Ecto neural progenitor cell (in vitro differentiated cells): ENCODE data around the gene MTRFR.
"Not testable (repeated sequence)": the region's sequence is repeated elsewhere in the genome, so short reads cannot be mapped to it uniquely, and the experiment has no call there.

Source experiments
- DNase-seq: peaks from one replicate; pipeline ENCODE4 v3.0.0-alpha.2; 2018; ENCODE audit warnings: low spot score

Gene MTRFR

DNA sequence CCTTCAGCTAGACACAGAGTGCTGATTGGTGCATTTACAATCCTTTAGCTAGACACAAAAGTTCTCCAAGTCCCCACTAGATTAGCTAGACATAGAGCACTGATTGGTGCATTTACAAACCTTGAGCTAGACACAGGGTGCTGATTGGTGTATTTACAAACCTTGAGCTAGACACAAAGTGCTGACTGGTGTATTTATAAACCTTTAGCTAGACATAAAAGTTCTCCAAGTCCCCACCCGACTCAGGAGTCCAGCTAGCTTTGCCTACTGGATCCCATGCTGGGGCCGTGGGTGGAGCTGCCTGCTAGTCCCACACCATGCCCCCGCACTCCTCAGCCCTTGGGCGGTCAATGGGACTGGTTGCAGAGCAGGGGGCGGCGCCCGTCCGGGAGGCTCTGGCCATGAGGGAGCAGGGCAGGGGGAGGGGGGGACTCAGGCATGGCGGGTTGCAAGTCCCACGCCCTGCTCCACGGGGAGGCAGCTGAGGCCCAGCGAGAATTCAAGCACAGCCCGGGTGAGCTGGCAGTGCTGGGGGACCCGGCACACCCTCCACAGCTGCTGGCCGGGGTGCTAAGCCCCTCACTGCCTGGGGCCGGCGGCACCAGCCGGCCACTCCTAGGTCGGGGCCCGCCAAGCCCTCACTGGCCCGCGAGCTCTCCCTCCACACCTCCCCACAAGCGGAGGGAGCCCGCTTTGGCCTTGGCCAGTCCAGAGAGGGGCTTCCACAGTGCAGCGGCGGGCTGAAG, 15.9 kb downstream of the MTRFR start:
- not testable (repeated sequence) for DNase-seq

DNA sequence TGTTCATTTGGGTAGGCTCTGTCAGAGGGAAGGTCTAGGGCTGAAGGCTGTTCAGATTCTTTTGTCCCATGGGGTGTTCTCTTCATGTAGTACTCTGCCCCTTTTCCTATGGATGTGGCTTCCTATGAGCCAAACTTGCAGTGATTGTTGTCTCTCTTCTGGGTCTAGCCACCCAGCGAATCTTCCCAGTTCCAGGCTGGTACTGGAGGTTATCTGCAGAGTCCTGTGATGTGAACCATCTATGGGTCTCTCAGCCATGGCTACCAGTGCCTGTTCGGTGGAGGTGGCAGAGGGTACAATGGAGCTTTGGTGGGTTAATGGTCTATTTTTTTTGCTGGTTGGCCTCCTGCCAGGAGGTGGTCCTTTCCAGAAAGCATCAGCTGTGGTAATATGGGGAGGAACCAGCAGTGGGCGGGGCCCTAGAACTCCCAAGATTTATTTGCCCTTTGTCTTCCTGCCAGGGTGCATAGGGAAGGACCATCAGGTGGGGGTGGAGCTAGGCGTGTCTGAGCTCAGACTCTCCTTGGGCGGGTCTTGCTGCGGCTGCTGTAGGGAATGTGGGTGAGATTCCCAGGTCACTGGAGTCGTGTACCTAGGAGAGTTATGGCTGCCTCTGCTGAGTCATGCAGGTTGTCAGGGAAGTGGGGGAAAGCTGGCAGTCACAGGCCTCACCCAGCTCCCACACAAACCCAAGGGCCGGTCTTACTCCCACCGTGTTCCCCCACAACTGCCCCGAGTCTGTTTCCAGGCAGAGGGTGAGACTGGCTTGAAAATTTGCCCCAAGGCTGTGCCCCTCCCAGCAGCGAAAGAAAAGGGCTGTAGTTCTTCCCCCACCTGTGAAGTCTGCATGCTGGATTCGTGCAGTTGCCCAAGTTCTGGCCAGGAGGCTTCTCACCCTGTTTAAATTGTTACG, 17.5 kb downstream of the MTRFR start:
- DNase-seq, result no peak

DNA sequence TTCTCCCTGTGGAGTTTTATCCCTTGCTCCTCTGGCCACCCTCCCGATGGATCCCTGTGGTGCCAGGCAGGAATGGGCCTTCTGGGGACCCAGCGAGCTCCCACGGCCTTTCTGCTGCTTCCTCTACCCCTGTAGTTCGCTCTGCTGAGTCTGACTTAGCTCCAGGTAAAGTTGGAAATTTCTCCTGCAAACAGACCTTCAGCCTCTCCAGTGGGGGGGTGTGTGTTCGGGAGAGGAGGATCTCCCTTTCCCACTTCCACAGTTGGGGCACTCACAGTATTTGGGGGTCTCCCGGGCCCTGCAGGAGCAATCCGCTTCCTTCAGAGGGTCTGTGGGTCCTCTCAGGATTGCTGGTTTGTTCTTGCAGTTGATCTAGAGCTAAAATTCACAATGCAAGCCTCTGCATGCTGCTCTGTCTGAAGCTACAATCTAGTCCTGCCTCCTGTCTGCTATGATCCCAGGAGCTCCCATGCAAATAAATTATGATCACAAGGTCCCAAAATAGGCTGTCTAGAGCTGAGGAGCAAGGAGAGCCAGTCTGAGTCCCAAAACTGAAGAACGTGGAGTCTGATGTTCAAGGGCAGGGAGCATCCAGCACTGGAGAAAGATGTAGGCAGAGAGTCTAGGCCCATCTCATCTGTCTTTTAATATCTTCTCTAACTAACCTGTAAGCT, 18.3 kb downstream of the MTRFR start:
- no peak for DNase-seq

DNA sequence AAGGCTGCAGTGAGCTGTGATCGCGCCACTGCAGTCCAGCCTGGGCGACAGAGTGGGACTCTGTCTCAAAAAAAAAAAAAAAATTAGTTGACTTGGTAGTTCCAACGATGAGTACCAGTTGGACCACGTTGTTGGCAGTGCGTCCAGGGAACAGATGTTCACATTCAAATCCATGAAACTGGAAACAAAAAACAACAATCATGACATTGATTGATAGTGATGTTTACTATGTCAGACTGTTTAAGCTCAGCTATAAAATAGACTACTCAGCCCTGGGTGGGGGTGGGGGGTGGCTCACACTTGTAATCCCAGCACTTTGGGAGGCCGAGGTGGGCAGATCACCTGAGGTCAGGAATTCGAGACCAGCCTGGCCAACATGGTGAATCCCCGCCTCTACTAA, 19.1 kb downstream of the MTRFR start:
- DNase-seq, result not testable (repeated sequence)

DNA sequence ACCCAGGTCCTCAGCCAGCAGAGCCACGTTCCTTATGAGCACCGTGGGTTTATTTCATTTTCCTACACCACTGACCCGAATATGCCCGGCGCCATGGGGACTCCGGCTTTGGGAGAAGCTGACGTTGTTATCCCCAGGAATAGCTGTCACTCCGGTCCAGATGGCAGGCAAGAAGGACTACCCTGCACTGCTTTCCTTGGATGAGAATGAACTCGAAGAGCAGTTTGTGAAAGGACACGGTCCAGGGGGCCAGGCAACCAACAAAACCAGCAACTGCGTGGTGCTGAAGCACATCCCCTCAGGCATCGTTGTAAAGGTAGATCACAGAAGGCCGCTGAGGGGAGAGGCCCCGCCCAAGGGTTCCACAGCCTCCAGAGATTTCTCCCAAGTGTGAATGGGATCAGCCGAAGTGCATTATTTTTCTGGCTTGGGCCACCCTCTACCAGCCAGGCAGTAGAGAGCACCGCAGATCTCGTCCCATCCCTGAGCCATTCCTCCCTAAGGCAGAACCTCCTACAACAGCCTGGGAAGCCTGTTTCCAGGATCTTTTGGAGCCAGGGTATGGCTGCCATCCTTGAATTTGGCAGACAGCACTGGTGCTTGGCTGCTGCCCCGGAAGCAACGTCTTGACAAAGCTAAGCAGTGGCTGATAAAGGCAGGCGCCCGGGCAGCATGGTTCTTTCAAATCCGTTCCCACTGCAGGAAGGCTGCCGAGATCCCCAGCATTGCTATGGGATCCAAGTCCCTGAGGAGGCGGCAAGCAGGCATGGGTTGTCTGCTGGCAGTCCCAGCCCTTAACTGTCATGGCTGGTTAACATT, 20.6 kb downstream of the MTRFR start:
- no peak for DNase-seq

DNA sequence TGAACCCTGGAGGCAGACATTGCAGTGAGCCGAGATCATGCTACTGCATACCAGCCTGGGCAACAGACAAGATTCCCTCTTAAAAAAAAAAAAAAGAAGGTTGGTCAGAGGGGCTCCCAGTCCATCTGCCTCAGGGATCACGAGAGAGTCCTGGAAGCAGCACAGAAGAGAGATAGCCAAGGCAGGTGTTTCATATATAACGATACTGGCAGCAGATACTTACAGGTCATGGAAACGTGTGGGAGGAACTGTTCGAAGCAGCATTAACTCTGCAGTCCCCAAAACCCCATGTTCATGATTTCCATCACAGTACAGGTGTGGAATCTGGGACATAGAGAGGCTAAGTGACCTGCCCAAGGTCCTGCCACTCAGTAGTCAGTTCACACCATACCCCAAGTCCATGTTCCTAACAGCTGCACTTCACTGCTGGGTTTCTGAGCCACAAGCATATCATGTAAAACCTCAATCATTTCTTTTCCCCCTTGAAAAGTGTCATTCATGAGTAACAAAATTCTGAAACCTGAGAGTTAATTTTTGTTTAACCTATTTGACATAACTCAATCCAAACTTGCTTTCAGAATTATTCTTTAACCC, 21.7 kb downstream of the MTRFR start:
- DNase-seq, result no peak

DNA sequence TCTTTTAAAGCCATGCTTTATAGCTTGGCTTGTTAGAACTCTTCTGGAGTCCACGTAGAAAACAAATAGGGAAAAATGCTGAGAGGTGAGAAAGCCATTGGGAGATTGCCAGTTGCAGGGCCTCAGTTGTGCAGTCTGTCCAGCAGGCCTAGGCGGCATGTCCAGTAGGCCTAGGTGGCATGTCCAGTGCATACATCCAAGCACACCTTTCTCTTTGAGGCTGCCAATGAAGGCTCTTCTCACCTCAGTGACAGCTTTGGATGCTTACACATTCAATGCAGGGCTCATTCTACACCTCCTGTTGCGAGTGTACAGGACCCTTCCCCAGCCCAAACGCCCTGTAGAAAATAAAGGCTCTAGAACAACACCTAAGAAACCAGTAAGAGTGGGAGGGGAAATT, 25.4 kb downstream of the MTRFR start:
- no peak for DNase-seq

DNA sequence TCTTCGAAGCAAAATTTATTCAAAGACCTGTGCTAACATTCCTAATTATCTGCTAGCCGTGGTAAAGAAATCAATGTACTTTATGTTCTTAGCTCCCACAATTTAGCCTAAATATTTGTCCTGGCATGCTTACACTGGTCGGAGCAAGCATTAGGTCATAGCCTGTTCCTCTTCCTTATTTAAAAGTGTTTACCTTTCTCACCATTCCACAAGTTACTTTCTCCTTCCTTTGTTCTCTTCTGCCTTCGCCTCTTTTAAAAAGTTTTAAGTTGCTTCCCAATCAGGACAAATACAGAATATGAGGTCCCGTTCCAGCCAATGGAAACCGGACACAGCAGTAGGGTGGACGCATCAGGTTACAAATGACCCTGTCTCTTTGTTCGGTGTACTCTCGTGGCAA, 26.8 kb downstream of the MTRFR start:
- no peak for DNase-seq

DNA sequence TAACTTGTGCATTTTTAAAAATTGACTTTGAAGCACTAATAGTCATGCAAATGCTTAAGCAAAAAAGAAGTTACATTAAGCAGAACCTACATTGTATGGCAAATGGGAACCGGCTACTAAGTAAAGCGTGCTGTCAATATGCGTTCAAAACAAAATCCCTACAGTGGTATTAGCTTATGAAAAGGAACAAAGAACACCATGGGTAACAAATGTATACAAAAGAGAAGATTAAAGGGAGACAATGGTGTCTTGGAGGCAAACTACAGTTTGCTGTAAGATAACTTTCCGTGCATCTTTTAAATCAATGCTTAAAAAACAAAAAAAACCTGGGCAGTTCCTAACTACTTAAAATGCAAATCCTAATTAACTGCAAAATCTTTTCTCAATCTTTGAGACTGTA, 28.0 kb downstream of the MTRFR start:
- no peak for DNase-seq

DNA sequence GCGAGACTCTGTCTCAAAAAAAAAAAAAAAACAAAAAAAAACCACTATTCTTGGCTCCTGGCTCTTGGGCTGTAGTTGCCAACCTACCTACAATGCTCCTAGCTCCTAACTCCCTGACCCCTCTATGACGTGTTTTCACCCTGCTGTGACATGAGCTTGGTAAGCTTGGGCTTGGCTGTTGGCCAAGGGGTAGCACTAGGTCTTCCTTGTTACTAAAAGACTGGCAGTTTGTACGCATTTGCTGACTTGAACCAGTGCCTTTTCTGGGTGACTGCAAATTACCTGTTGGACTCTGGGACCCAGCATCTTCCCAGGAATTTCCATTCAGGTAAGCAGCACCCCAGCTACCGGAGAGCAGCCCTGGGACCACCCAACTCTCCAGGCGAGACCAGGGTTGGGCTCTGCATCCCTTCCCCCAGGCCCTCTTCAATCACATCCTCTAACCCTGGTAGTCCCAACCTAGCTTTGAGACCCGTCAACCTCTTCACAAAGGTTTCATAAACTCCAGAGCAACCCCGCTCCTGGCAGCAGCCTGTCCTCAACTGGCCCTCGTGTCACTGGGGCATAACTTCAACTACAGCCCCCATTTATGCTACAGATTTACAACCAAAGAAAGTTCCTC, 30.1 kb downstream of the MTRFR start:
- DNase-seq, result no peak

DNA sequence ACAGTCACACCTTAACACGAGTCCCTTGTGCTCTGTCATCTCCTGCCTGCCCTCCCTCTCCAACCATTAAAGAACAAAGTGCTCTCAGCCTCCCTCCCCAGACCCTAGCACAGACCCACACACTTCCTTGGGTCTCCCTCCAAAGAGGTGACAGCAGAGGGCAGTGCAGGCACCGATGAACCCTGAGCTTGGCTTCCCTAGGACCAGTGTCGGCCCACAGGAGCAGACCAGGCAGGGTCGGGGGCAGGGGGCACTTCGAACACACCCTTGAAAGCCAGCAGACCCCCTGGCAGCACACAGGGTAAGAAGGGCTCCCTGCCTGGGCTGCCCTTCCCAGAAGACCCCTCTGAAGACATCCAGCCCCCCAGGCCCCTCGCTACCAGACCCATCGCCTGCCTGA, 31.4 kb downstream of the MTRFR start:
- DNase-seq, result peak; percentile 73

DNA sequence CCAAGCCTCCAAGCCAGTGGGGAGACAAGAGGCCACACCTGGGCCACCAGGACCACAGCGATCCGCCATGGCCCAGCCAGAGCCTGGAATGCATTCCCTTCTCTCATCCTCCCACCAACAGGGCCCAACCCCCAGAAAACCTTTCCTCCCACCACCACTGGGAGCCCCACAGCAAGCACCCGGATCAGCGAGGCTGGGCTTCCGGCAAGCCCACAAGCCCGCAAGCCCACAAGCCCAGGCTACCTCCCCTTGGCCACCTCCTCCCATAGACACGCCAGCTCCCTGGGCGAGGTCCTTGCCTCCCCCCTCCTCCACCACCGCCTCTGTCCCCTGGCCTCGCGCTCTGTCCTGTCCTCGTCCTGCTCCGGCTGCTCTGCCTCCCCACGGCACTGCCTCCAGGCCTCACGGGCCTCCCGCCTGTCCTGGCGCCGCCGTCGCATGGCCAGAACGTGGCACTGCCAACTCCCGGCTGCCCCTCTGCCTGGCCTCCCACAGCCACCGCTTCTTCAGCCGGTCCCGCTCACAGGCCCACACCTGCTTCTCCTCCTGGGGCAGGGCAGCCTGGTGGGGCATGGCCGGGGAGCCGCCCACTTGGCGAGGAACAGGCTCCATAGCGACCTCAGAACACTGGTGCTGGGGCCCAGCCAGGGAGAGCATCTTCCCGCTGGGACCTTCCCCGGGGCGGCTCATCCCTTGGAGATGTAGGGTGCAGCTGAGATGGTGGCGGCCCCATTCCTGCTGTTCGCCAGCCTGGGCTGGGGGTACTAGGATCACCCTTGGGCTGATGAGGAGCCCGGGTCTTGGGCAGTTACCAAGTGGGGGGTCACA, 32.8 kb downstream of the MTRFR start:
- no peak for DNase-seq

DNA sequence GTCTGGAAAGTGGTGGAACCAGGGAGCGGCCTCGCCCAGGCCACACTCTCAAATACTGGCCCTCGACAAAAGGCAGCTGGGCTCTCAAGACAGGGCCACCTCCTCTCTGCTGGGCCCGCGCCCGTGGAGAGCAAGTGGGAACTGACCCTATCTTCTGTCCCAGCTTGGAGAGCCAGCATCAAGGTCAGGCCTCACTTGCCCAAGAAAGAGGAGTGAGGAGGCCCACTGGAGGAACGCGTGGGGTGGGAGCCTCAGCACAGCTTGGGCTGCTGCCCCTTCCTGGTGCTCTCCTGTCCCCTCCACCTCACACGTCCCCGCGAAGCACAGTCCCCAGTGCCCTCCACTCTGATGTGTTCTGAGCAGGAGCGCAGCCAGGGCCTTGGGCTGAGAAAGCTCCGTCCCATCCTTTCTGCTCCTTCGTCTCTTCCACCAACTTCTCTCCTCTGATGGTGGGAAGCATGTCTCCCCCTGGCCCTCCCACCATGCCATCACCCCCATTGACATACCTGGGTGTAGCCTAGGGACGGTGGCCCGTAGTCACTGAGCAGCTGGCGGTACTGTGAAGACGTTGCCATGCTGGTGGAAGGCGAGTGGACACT, 33.5 kb downstream of the MTRFR start:
- DNase-seq, result no peak

DNA sequence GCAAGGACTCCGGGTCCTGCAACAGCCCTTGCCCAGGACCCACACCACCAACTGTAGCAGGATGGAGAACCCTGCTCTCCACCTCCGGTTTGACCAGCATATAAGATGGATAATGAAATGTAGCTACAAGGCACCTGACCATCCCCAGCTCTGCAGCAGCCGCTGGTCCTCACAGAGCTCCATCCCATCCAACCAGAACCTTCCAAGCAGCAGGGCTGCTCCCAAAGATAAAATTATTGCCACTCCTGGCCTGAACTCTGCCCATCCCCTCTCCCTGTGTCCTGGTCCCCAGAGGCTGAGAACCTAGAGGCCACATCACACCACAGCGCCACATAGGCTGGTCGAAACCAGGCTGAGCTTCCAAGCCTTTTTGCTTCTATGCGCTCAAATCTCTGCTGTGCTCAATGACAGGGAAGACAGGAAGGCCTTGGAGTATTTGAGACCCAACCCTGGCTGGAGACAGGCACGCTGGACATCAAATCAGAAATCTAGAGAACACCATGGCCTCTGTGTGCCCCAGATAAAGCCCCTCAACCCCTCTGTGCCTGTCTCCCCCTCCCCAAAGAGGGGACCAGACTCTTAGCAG, 34.2 kb downstream of the MTRFR start:
- DNase-seq, result no peak

DNA sequence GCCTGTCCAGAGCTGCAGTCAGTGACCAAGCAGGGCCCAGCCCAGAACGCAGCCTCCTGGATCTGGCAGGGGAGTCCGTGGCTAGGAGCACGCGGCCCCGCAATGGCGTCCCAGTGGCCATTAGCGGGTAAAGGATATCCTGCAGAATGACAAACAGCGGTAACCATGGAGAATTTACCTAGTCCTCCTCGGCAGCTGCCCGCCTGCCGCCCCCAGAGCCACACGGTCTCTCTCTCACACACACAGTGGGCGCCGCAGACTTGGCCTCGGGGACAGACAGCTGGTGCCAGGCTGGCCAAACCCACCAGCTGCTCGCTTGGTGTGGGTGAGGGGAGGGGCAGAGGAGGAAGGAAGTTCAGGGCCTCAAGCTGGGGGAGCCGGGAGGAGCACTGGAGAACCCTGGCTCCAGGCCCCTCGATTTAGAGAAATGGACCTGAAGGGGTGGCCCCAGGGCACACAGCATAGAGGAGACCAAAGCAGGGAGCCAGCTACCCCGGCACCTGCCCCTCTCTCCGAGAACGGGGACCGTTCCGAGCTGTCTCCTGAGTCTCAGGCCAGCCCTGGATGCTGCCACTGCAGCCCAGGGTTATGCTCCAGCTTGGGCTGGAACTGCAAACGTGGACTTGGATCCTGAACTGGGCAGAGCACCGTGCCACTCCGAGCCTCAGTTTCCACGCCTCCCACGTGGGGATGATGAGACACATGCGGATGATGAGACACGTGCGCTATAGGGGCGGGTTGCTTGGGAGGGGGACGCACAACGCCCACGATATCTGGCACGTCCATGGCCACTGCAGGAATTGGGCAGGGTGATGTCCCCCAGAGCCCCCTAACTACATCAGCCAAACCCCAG, 35.0 kb downstream of the MTRFR start:
- no peak for DNase-seq

DNA sequence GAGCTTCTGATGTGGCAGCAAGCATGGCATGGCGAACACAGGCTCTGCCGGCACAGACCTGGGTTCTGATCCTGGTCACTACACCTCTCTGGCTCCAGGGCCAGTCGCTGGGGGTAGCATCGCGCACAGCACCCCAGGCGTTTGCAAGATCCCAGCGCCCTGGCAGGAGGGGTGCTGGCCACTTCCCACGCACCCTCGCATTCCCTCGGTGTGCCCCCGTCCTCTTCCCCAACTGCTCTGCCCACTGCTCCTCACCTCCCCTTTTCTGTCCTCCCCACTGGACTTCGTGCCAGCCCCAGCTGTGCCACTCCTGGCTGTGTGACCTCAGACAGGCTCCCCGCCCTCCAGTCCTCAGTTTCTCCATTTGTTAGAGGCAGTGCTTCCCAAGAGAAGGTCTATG, 35.6 kb downstream of the MTRFR start:
- no peak for DNase-seq

DNA sequence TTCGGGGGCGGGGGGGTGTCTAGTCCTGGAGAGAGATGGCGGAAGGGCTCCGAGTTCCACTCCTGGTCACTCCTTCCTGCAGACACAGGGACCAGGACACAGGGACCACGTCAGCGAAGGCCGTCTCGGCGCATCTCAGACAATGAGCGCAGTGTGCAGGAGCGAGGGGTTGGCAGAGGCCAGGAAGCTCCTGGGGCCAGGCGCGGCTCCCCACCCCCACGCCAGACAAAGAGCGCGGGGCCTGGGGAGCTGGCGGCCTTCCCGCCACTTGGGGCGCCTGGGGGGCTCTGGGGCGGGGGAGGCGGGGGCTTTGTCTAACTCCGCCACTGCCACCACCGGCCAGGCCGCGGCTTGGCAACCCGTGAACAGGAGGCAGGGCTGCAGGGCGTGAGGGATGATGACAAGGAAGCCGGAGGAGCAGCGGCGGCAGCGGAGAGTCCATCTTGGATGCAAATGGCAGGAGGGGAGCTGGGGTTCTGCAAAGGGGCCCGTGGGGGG, 36.2 kb downstream of the MTRFR start:
- peak; percentile 95 for DNase-seq

DNA sequence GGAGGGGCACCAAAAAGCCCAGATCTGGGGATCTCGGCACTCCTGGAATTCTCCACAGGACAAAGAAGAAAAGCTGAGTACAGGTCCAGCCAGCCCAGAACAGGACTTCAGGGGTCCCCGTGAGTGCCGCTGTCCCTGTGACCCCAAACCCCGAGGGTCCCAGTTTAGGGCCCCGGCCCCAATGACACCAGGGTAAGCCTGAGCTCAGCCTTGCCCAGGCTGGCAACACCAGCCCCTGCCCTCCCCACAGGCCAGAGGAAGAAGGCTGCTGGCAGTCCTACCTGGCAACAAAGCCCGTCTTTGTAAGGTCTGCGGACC, 36.6 kb downstream of the MTRFR start:
- no peak for DNase-seq
